HCT116 (cell line): ENCODE results near the gene ATP6V1E1.

Source experiments
- JUND ChIP-seq: IDR thresholded peaks from 2 replicates; pipeline ENCODE4 v1.6.1; 2012
- POLR2A ChIP-seq: IDR thresholded peaks from 2 replicates; pipeline ENCODE4 v1.7.0; 2011; ENCODE audit warnings: borderline replicate concordance; ENCODE audit not compliant: insufficient read depth, insufficient read length; ENCODE audit errors: extremely low read depth
- TF ChIP-seq, protein P1 (sequence below), 3 experiments: fragments of 200-600 bp in 1 of 3; sonication (generic) in 1 of 3; IDR thresholded peaks in 2 of 3; conservative IDR thresholded peaks in 1 of 3; 2 replicates each; pipeline ENCODE4 v1.5.1; 2012 to 2017; ENCODE audit warnings: low read depth in 2 of 3, low read length in 2 of 3, antibody characterized with exemption in 1 of 3, borderline replicate concordance in 1 of 3, control low read depth in 1 of 3, mild to moderate bottlenecking in 1 of 3, mixed read lengths in 1 of 3, mixed run types in 1 of 3, moderate library complexity in 1 of 3; ENCODE audit not compliant: insufficient read depth in 1 of 3

DNA sequence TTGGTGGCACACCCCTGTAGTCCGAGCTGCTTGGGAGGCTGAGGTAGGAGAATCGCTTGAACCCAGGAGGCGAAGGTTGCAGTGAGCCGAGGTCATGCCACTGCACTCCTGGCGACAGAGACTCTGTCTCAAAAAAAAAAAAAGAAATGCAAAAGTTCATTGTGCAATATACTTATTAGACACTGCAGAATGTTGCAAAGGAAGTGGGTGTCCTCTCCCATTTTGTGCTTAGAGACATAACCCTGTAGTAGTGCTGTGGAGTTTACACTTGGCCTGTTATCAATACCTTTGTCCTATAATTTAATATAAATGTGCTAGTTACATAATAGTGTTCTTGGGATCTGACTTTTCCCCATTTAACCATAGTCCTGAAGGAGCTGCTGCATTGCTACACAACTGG lies 19.4 kb upstream of the ATP6V1E1 start:
- TF ChIP-seq POLR2A (no peak), JUND (no peak)
- TF ChIP-seq, protein P1, sequence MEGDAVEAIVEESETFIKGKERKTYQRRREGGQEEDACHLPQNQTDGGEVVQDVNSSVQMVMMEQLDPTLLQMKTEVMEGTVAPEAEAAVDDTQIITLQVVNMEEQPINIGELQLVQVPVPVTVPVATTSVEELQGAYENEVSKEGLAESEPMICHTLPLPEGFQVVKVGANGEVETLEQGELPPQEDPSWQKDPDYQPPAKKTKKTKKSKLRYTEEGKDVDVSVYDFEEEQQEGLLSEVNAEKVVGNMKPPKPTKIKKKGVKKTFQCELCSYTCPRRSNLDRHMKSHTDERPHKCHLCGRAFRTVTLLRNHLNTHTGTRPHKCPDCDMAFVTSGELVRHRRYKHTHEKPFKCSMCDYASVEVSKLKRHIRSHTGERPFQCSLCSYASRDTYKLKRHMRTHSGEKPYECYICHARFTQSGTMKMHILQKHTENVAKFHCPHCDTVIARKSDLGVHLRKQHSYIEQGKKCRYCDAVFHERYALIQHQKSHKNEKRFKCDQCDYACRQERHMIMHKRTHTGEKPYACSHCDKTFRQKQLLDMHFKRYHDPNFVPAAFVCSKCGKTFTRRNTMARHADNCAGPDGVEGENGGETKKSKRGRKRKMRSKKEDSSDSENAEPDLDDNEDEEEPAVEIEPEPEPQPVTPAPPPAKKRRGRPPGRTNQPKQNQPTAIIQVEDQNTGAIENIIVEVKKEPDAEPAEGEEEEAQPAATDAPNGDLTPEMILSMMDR (IDR thresholded peaks at IDR 0.05 in 2 of 3, conservative IDR thresholded peaks at IDR 0.05 in 1 of 3; ENCODE audit: borderline replicate concordance in 1 of 3, insufficient read depth in 1 of 3, low read depth in 2 of 3, low read length in 2 of 3): no peak
